CD4-positive, alpha-beta T cell treated with Interleukin-15 for 1 hour (primary cell): ENCODE data around the gene TIMM13.
"Not testable (repeated sequence)": the region's sequence is repeated elsewhere in the genome, so short reads cannot be mapped to it uniquely, and the experiment has no call there.

Source experiments
- DNase-seq: peaks from one replicate; pipeline ENCODE4 v3.0.0-alpha.2; 2020

Gene TIMM13

GRCh38 chr19:2427429-2428320 lies at the start of gene TIMM13:
Gene TIMM13, minus strand, starts transcription at chr19:2427586. Its CDS starts 53 bp downstream, at chr19:2427533.
- peak; percentile 95 for DNase-seq

GRCh38 chr19:2476451-2477140 lies 49.2 kb upstream of the TIMM13 start:
- DNase-seq = peak; percentile 55

- DNase-seq = peak; percentile 97
Observed at GRCh38 chr19:2475702-2476450, 48.5 kb upstream of the TIMM13 start, which contains the start of gene GADD45B. Gene GADD45B, plus strand, starts transcription at chr19:2476127. Its CDS starts 232 bp downstream, at chr19:2476359.

- peak; percentile 50 for DNase-seq
Observed at GRCh38 chr19:2475018-2475701, 47.8 kb upstream of the TIMM13 start.

GRCh38 chr19:2474232-2475017 lies 47.0 kb upstream of the TIMM13 start:
- peak; percentile 86 for DNase-seq

- DNase-seq = not testable (repeated sequence)
Observed at GRCh38 chr19:2469915-2470200, 42.5 kb upstream of the TIMM13 start.

GRCh38 chr19:2469102-2469914 lies 41.9 kb upstream of the TIMM13 start:
- peak; percentile 24 for DNase-seq

- DNase-seq = no peak
Observed at GRCh38 chr19:2468596-2468995, 41.2 kb upstream of the TIMM13 start.

- DNase-seq = no peak
Observed at GRCh38 chr19:2464389-2464788, 37.0 kb upstream of the TIMM13 start.

- not testable (repeated sequence) for DNase-seq
Observed at GRCh38 chr19:2463694-2464093, 36.3 kb upstream of the TIMM13 start.

GRCh38 chr19:2462635-2463421 lies 35.4 kb upstream of the TIMM13 start:
- no peak for DNase-seq

GRCh38 chr19:2461751-2462634 lies 34.6 kb upstream of the TIMM13 start:
- peak; percentile 51 for DNase-seq

- no peak for DNase-seq
Observed at GRCh38 chr19:2460245-2460644, 32.9 kb upstream of the TIMM13 start.

GRCh38 chr19:2458776-2459175 lies 31.4 kb upstream of the TIMM13 start:
- DNase-seq = not testable (repeated sequence)

GRCh38 chr19:2458054-2458453 lies 30.7 kb upstream of the TIMM13 start:
- DNase-seq = no peak

- no peak for DNase-seq
Observed at GRCh38 chr19:2457394-2458037, 30.1 kb upstream of the TIMM13 start.

- peak; percentile 60 for DNase-seq
Observed at GRCh38 chr19:2455851-2456570, 28.6 kb upstream of the TIMM13 start.
